GM19467 (cell line): ENCODE results near the gene OR1K1.
"Not testable (repeated sequence)": the region's sequence is repeated elsewhere in the genome, so short reads cannot be mapped to it uniquely, and the experiment has no call there.

Source experiments
- ATAC-seq: cut with Tn5 transposase; IDR thresholded peaks from one replicate; pipeline ENCODE4 v1.9.1; 2021; ENCODE audit warnings: mild to moderate bottlenecking, moderate library complexity; ENCODE audit not compliant: unreplicated experiment

Gene OR1K1

GRCh38 chr9:122800066-122801060 is at the start of gene OR1K1:
Gene OR1K1, plus strand, starts transcription at chr9:122800123. Its CDS starts 0 bp downstream, at chr9:122800123.
- ATAC-seq, result no peak

- no peak for ATAC-seq
Measured at GRCh38 chr9:122754825-122755224, 45.1 kb upstream of the OR1K1 start.

GRCh38 chr9:122767817-122768216 is 32.1 kb upstream of the OR1K1 start:
- no peak for ATAC-seq

- no peak for ATAC-seq
Measured at GRCh38 chr9:122777052-122777451, 22.9 kb upstream of the OR1K1 start.

- no peak for ATAC-seq
Measured at GRCh38 chr9:122777935-122778627, 21.8 kb upstream of the OR1K1 start.

- no peak for ATAC-seq
Measured at GRCh38 chr9:122779181-122779580, 20.7 kb upstream of the OR1K1 start.

- no peak for ATAC-seq
Measured at GRCh38 chr9:122780026-122780425, 19.9 kb upstream of the OR1K1 start.

GRCh38 chr9:122781671-122782070 is 18.3 kb upstream of the OR1K1 start:
- no peak for ATAC-seq

GRCh38 chr9:122785269-122785668 is 14.7 kb upstream of the OR1K1 start:
- ATAC-seq, result no peak

- no peak for ATAC-seq
Measured at GRCh38 chr9:122786338-122786737, 13.6 kb upstream of the OR1K1 start.

- no peak for ATAC-seq
Measured at GRCh38 chr9:122788831-122789230, 11.1 kb upstream of the OR1K1 start, which contains the start of gene OR5C1. Gene OR5C1, plus strand, starts transcription at chr9:122788933. Its CDS starts 0 bp downstream, at chr9:122788933.

GRCh38 chr9:122789256-122790046 is 10.5 kb upstream of the OR1K1 start:
- no peak for ATAC-seq

GRCh38 chr9:122791872-122792669 is 7.9 kb upstream of the OR1K1 start:
- no peak for ATAC-seq

- ATAC-seq, result no peak
Measured at GRCh38 chr9:122797316-122798063, 2.4 kb upstream of the OR1K1 start.

GRCh38 chr9:122806661-122807060 is 6.7 kb downstream of the OR1K1 start:
- no peak for ATAC-seq

- ATAC-seq, result no peak
Measured at GRCh38 chr9:122807271-122807900, 7.5 kb downstream of the OR1K1 start.

- ATAC-seq, result no peak
Measured at GRCh38 chr9:122808141-122808540, 8.2 kb downstream of the OR1K1 start.

- ATAC-seq, result not testable (repeated sequence)
Measured at GRCh38 chr9:122809261-122809660, 9.3 kb downstream of the OR1K1 start.
